GM13976 (cell line): ENCODE data around the gene TAMALIN.

Experiments
- DNase-seq: peaks from one replicate; pipeline ENCODE4 v3.0.0; 2012; ENCODE audit warnings: low spot score
- in situ Hi-C: fragments of 300-500 bp; cut with MboI; formaldehyde crosslinking; loops from one replicate; pipeline ENCODE4 v1.12.0; 2022; ENCODE audit warnings: low sequenced_read_pairs, mixed read lengths, inconsistent platforms; ENCODE audit not compliant: unreplicated experiment
- TF ChIP-seq, protein P1 (sequence below): IDR thresholded peaks from 2 replicates; pipeline ENCODE4 v1.5.1; 2012; ENCODE audit warnings: borderline replicate concordance, mild to moderate bottlenecking; ENCODE audit not compliant: insufficient read depth; ENCODE audit errors: extremely low read depth, missing control alignments, control extremely low read depth

The TAMALIN gene

GRCh38 chr12:52005218-52005902, 1.4 kb upstream of the TAMALIN start:
- in situ Hi-C loops, result no loop called here
- TF ChIP-seq, protein P1, sequence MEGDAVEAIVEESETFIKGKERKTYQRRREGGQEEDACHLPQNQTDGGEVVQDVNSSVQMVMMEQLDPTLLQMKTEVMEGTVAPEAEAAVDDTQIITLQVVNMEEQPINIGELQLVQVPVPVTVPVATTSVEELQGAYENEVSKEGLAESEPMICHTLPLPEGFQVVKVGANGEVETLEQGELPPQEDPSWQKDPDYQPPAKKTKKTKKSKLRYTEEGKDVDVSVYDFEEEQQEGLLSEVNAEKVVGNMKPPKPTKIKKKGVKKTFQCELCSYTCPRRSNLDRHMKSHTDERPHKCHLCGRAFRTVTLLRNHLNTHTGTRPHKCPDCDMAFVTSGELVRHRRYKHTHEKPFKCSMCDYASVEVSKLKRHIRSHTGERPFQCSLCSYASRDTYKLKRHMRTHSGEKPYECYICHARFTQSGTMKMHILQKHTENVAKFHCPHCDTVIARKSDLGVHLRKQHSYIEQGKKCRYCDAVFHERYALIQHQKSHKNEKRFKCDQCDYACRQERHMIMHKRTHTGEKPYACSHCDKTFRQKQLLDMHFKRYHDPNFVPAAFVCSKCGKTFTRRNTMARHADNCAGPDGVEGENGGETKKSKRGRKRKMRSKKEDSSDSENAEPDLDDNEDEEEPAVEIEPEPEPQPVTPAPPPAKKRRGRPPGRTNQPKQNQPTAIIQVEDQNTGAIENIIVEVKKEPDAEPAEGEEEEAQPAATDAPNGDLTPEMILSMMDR, result no peak
- no peak for DNase-seq

DNA sequence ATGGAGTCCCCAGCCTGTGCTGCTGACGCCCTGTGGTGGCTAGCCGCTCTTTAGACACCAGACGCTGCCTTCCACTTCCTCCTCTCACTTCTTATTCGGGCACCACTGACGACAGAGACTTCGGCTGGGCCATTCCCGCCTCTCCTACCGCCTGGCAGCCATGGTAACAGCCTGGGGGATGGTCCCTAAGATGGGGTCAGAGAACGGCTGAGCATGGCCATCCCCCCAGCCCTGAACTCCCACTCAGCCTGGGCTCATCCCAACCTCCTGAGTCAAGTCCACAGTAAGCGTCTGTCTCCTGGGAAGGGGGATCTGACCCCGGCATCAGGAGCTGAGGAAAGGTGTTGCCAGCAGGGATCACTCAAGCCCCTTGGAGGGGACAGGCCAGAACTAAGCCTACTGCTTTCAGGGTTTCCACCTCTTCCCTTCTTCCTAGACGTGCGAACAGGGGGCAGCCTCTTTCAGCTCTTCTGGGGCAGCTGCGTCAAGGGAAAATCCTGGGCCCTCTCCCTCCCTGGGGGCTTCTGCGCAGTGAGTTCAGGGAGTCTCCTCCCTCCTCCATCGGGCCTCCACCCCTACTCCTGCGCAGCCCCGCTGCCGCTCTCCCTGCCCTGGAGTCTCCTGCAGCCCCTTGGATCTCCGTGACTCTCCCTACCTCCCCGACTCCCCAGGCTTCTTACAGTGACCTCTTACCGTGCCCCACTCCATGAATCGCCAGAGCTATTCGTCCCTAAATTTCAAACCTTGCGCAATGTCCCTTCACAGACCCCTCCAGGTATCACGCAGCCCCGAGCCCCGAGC, 643 bp upstream of the TAMALIN start:
- TF ChIP-seq, protein P1, result no peak
- peak; percentile 83 for DNase-seq
- in situ Hi-C loops, result no loop called here

GRCh38 chr12:52007158-52007921, 594 bp downstream of the TAMALIN start:
- peak; percentile 72 for DNase-seq
- TF ChIP-seq, protein P1, result no peak
- in situ Hi-C loops, result no loop called here

DNA sequence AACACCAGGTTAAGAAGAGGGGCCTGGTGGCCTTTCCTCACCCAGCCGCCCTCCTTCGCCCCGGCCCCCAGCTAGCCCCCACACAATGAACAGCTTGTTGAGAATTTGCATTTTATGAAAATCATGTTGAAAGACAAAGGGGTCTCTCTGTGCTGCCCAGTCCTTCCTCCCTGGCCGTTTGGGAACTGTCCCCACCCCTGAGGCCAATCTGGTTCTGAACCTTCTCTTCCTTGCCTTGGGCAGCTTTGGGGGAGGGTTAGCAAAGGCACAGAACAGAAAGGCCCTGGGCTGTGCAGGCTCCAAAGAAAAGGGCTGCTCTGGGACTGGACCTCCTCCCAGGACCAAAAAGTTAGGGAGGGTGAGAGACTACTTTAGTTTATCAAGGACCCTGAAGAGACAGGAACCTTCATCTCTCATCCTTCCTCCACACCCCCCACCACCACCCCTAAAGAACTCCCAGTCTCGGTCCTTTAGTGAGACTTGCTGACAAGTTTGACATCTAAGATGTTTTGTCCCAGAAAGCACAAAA, 1.3 kb downstream of the TAMALIN start:
- in situ Hi-C loops, result no loop called here
- TF ChIP-seq, protein P1, result no peak
- DNase-seq, result no peak

GRCh38 chr12:52009081-52009751, 2.5 kb downstream of the TAMALIN start:
- no peak for DNase-seq
- TF ChIP-seq, protein P1, result no peak

More at GRCh38 chr12:52009081-52009751, 2.5 kb downstream of the TAMALIN start:
- in situ Hi-C loops, result no loop called here
